Stimulated activated CD8-positive, alpha-beta memory T cell treated with anti-CD3 and anti-CD28 coated beads, Interleukin-4, amount 100 ng/mL, for 48 hours (primary cell): ENCODE data around the gene ZC3H10.
A peak's percentile ranks its signal among the peaks of the same experiment; 100 is the strongest.
"Not testable (repeated sequence)": the region's sequence is repeated elsewhere in the genome, so short reads cannot be mapped to it uniquely, and the experiment has no call there.

ENCODE experiments used
- DNase-seq: peaks from one replicate; pipeline ENCODE4 v3.0.0-alpha.2; 2020

Gene ZC3H10

GRCh38 chr12:56117778-56118687, at the start of gene ZC3H10:
Gene ZC3H10 (plus strand): TSS chr12:56118266. CDS start chr12:56120563, 2,297 bp downstream.
- DNase-seq, result peak; percentile 99

GRCh38 chr12:56071648-56072047, 46.4 kb upstream of the ZC3H10 start:
- no peak for DNase-seq

- DNase-seq, result no peak
Observed at GRCh38 chr12:56074396-56074795, 43.7 kb upstream of the ZC3H10 start.

GRCh38 chr12:56077966-56078365, 40.1 kb upstream of the ZC3H10 start:
- DNase-seq, result not testable (repeated sequence)

GRCh38 chr12:56078427-56078826, 39.6 kb upstream of the ZC3H10 start:
- DNase-seq, result no peak

GRCh38 chr12:56078931-56079722, 38.9 kb upstream of the ZC3H10 start:
- DNase-seq, result peak; percentile 71

- DNase-seq, result peak; percentile 77
Observed at GRCh38 chr12:56079723-56080555, 38.1 kb upstream of the ZC3H10 start, which contains the start of gene ERBB3. Gene ERBB3 (plus strand): TSS chr12:56080165. CDS start chr12:56080301, 136 bp downstream.

- DNase-seq, result no peak
Observed at GRCh38 chr12:56080556-56081138, 37.4 kb upstream of the ZC3H10 start.

- no peak for DNase-seq
Observed at GRCh38 chr12:56081393-56082347, 36.4 kb upstream of the ZC3H10 start.

GRCh38 chr12:56082382-56082781, 35.7 kb upstream of the ZC3H10 start:
- DNase-seq, result no peak

GRCh38 chr12:56082967-56083366, 35.1 kb upstream of the ZC3H10 start:
- DNase-seq, result no peak

GRCh38 chr12:56084958-56085543, 33.0 kb upstream of the ZC3H10 start:
- peak; percentile 67 for DNase-seq

- no peak for DNase-seq
Observed at GRCh38 chr12:56086096-56086495, 32.0 kb upstream of the ZC3H10 start.

- no peak for DNase-seq
Observed at GRCh38 chr12:56086608-56087007, 31.5 kb upstream of the ZC3H10 start.

- DNase-seq, result no peak
Observed at GRCh38 chr12:56087220-56087619, 30.8 kb upstream of the ZC3H10 start.

- DNase-seq, result no peak
Observed at GRCh38 chr12:56097738-56098137, 20.3 kb upstream of the ZC3H10 start.

GRCh38 chr12:56098592-56098991, 19.5 kb upstream of the ZC3H10 start:
- DNase-seq, result no peak

- no peak for DNase-seq
Observed at GRCh38 chr12:56099787-56100186, 18.3 kb upstream of the ZC3H10 start.

- no peak for DNase-seq
Observed at GRCh38 chr12:56101045-56101444, 17.0 kb upstream of the ZC3H10 start.

- DNase-seq, result no peak
Observed at GRCh38 chr12:56102683-56103065, 15.4 kb upstream of the ZC3H10 start.
